Left lung (tissue), 10 donors: ENCODE data around the gene LRRC42. TPM values are rescaled to one million over a fixed set of nuclear protein-coding genes. Genes with fewer than 3 reads are reported as not detected.

Source experiments
- ATAC-seq: fragments of 200-7000 bp; cut with Tn5 transposase; one replicate; pipeline ENCODE4 v1.9.1; 2020; ENCODE audit warnings: moderate library complexity
- DNase-seq, 4 donors: peaks; one replicate each; pipeline ENCODE4 v3.0.0-alpha.2; 2013 to 2020
- H3K27ac ChIP-seq, 2 donors: fragments of 200-600 bp; sonication (generic) in 1 of 2; one replicate each; pipeline versions ENCODE4 v1.5.0 to v1.8.0; 2020 to 2021
- H3K27me3 ChIP-seq, 2 donors: fragments of 200-600 bp; sonication (generic) in 1 of 2; one replicate each; pipeline versions ENCODE4 v1.5.0 to v1.8.0; 2020 to 2021
- H3K36me3 ChIP-seq, 2 donors: fragments of 200-600 bp; sonication (generic) in 1 of 2; one replicate each; pipeline versions ENCODE4 v1.5.0 to v1.8.0; 2020 to 2021
- H3K4me1 ChIP-seq, 2 donors: fragments of 200-600 bp; one replicate each; pipeline ENCODE4 v1.8.0; 2021
- H3K4me3 ChIP-seq, 2 donors: fragments of 200-600 bp; sonication (generic) in 1 of 2; one replicate each; pipeline versions ENCODE4 v1.5.0 to v1.8.0; 2020 to 2021; ENCODE audit warnings: mild to moderate bottlenecking in 1 of 2
- H3K9me3 ChIP-seq, 2 donors: fragments of 200-600 bp; sonication (generic) in 1 of 2; one replicate each; pipeline versions ENCODE4 v1.5.0 to v1.8.0; 2020 to 2021
- intact Hi-C, 2 donors: fragments of 100-400 bp; cut with DNase I; formaldehyde crosslinking; loops; one replicate each; pipeline versions ENCODE4 v1.11.2 to v1.14.2; 2022
- polyA plus RNA-seq, 6 donors: library from polyadenylated mRNA; unstranded; fragments of 120-200 nt; gene quantifications; one replicate each; pipeline ENCODE4 v1.2.1, GENCODE V29; 2013; ENCODE audit not compliant: insufficient read length in 6 of 6
- total RNA-seq, 2 donors: library from RNA; stranded (reverse); fragmentation: NEBNext Ultra II Directional; extraction: Animal tissue kit (Norgen Biotek cat#: 25700); gene quantifications; one replicate each; pipeline ENCODE4 v1.2.1, GENCODE V29; 2021
- TF ChIP-seq, protein P1 (sequence below), 2 donors: fragments of 200-600 bp; sonication (generic) in 1 of 2; IDR thresholded peaks; one replicate each; pipeline versions ENCODE4 v1.5.0 to v1.8.0; 2021; ENCODE audit warnings: antibody characterized with exemption in 2 of 2
- donor health status: DM: no; HTN: yes; CAD: no.
- donor health status: DM: no; HTN: no; CAD: no.

The LRRC42 gene
- total and polyA plus RNA-seq, 8 donors: 18.0 to 43.2 (median 35.2) TPM

DNA sequence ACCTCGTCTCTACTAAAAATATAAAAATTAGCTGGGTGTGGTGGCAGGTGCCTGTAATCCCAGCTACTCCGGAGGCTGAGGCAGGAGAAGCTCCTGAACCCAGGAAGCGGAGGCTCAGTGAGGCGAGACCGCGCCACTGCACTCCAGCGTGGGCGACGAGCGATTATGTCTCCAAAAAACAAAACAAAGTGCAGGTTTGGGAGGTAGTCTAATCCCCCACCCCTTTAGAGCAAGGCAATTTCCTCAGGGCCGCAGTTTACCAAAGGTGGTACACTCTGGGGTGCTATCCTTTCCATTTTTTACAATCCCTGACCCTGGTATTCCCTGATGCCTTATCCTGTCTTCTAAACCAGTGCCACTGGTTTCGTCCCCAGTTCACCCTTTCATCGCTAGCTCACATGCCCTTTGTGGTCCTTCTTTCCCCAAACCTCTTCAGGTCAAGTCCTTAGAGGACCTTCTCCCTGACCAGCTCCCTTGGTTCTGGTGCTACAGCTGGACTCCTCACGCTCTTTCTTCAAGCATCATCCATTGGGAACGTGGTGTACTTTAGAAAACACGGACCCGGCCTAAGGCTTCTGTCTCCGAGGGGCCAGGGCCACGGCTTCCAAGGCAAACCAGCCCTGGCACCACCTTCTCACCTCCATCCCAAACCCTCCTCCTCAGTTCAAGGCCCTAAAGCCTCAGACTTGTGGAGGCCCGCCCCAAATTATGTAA is 1.5 kb upstream of the LRRC42 start:
- Histone ChIP-seq H3K4me1 (peaks cover 7 to 28% of the 10 kb centered on the region in 2 donors), H3K4me3 (peak overlapping the region; percentile 79 to 82), H3K36me3 (no peaks in the 10 kb centered on the region), H3K27me3 (no peaks in the 10 kb centered on the region), H3K27ac (peak overlapping the region; percentile 87), H3K9me3 (no peaks in the 10 kb centered on the region)
- no peak for DNase-seq
- no peak for ATAC-seq
- intact Hi-C loops: loop anchor here in 1 of 2 donors (5.0 kb wide), 1 partner anchor 67 kb away; no protein-coding TSS in a partner anchor
- TF ChIP-seq, protein P1, sequence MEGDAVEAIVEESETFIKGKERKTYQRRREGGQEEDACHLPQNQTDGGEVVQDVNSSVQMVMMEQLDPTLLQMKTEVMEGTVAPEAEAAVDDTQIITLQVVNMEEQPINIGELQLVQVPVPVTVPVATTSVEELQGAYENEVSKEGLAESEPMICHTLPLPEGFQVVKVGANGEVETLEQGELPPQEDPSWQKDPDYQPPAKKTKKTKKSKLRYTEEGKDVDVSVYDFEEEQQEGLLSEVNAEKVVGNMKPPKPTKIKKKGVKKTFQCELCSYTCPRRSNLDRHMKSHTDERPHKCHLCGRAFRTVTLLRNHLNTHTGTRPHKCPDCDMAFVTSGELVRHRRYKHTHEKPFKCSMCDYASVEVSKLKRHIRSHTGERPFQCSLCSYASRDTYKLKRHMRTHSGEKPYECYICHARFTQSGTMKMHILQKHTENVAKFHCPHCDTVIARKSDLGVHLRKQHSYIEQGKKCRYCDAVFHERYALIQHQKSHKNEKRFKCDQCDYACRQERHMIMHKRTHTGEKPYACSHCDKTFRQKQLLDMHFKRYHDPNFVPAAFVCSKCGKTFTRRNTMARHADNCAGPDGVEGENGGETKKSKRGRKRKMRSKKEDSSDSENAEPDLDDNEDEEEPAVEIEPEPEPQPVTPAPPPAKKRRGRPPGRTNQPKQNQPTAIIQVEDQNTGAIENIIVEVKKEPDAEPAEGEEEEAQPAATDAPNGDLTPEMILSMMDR (IDR thresholded peaks at IDR 0.05): no peak

- DNase-seq: no peak
These were observed 1.0 kb upstream of the LRRC42 start for GRCh38 chr1:53945183-53945432.

GRCh38 chr1:53945433-53946251 is 508 bp upstream of the LRRC42 start, which contains the start of gene IFT25:
IFT25 (minus strand) TSS chr1:53945699; CDS start chr1:53940082, 5,617 bp downstream.
- Histone ChIP-seq H3K36me3 (no peaks in the 10 kb centered on the region), H3K4me3 (peak within 1 kb of the TSS; percentile 79 to 82), H3K9me3 (no peaks in the 10 kb centered on the region), H3K4me1 (peaks cover 7 to 32% of the 10 kb centered on the region in 2 donors), H3K27ac (peak within 1 kb of the TSS; percentile 87), H3K27me3 (no peaks in the 10 kb centered on the region)
- TF ChIP-seq, protein P1 (IDR thresholded peaks at IDR 0.05): no peak
- DNase-seq (peak; percentile 96 to 100 (median 98)), ATAC-seq (peak; percentile 95)
- intact Hi-C loops: loop anchor here in 1 of 2 donors (5.0 kb wide), 1 partner anchor 68 kb away; no protein-coding TSS in a partner anchor

More at GRCh38 chr1:53945183-53945432, 1.0 kb upstream of the LRRC42 start:
- no peak for ATAC-seq
- Histone ChIP-seq H3K4me3 (peak overlapping the region; percentile 79 to 82), H3K9me3 (no peaks in the 10 kb centered on the region), H3K4me1 (peaks cover 7 to 32% of the 10 kb centered on the region in 2 donors), H3K27ac (peak overlapping the region; percentile 87), H3K36me3 (no peaks in the 10 kb centered on the region), H3K27me3 (no peaks in the 10 kb centered on the region)
- TF ChIP-seq, protein P1 (IDR thresholded peaks at IDR 0.05): no peak
- intact Hi-C loops: loop anchor here in 1 of 2 donors (5.0 kb wide), 1 partner anchor 68 kb away; no protein-coding TSS in a partner anchor

DNA sequence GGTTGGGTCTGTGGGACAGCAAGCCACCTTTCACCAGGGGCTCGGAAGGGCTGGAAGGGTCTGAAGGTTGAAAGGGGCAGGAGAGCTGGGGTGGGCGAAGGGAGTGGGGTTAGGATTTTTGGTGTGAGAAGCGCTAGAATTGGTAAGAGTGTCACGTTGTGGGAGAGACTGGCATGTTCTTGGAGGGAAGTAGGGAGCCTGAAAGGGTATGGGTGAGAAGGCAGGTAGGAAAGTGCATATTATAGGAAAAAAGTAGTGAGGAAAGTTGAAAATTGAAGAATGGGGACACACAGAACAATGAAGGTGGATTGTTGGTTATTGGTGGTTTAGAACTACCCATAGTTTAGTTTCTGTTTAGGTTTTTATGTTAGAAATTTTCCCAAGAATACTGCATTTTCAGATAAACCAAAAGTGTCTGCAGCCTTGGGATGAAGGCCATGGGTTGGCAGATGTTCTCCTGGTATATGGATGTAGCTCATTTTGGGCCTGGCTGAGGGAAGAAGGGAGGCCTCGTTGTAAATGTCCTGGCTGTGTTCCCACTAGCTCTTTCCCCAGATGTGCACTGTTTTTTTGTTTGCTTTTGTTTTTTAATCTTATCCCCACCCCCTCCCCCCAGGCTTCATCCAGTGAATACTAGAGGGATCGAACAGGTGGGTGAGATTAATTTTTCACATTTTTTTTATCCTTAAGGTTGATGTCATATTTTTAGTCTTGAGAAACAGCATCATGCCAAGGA is 1.2 kb downstream of the LRRC42 start:
- Histone ChIP-seq H3K27me3 (no peaks in the 10 kb centered on the region), H3K36me3 (peaks cover 0 to 12% of the 10 kb centered on the region in 2 donors), H3K27ac (no peak overlapping the region), H3K4me3 (peak overlapping the region; percentile 79 to 82), H3K9me3 (no peaks in the 10 kb centered on the region), H3K4me1 (peaks cover 7 to 32% of the 10 kb centered on the region in 2 donors)
- TF ChIP-seq, protein P1 (IDR thresholded peaks at IDR 0.05): no peak
- intact Hi-C loops: loop anchor here in 1 of 2 donors (5.0 kb wide), 1 partner anchor 70 kb away; no protein-coding TSS in a partner anchor
- DNase-seq (no peak), ATAC-seq (no peak)
